GM18499 (cell line): ENCODE measurements around the gene RAX2.
"Not testable (repeated sequence)": the region's sequence is repeated elsewhere in the genome, so short reads cannot be mapped to it uniquely, and the experiment has no call there.

ENCODE experiments used
- ATAC-seq: cut with Tn5 transposase; IDR thresholded peaks from one replicate; pipeline ENCODE4 v1.9.1; 2021; ENCODE audit warnings: moderate number of reproducible peaks; ENCODE audit not compliant: insufficient read depth, unreplicated experiment

The RAX2 gene

GRCh38 chr19:3771906-3772455 is at the start of gene RAX2:
TSS of gene RAX2 (minus strand) at chr19:3772228. CDS start at chr19:3771742, 486 bp downstream.
- no peak for ATAC-seq

- ATAC-seq: no peak
Measured at GRCh38 chr19:3821156-3821555, 49.1 kb upstream of the RAX2 start.

DNA sequence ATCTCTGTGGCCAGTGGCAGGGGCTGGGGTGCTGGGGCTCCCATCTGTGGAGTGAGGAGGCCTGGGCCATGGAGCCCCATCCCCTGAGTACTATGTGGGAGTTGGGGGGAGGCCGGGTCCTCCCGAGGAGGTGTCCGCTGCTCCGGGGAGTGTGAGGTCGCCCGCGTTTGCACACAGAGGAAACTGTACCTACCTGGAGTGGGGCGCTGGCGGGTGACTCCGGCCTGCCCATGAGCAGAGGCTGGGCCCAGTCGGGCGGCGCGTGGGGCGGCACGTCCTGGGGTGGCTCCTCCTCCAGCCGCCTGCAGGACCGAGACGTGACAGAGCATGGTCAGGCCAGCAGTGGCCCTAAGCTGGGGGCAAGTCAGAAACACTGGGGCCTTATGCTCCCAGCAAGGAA is 48.0 kb upstream of the RAX2 start:
- no peak for ATAC-seq

GRCh38 chr19:3818918-3819317 is 46.9 kb upstream of the RAX2 start:
- no peak for ATAC-seq

- ATAC-seq: no peak
Measured at GRCh38 chr19:3818466-3818865, 46.4 kb upstream of the RAX2 start.

- ATAC-seq: no peak
Measured at GRCh38 chr19:3817761-3818160, 45.7 kb upstream of the RAX2 start.

- no peak for ATAC-seq
Measured at GRCh38 chr19:3816566-3817218, 44.7 kb upstream of the RAX2 start.

DNA sequence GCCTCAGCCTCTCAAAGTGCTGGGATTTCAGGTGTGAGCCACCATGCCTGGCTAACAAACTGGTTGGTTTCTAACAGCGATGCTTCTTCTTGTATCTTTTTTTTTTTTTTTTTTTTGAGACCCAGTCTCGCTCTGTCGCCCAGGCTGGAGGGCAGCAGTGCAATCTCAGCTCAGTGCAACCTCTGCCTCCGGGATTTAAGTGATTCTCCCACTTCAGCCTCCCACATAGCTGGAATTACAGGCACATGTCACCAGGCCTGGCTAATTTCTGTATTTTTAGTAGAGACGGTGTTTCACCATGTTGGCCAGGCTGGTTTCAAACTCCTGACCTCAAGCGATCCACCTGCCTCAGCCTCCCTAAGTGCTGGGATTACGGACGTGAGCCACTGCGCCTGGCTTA is 44.1 kb upstream of the RAX2 start:
- not testable (repeated sequence) for ATAC-seq

DNA sequence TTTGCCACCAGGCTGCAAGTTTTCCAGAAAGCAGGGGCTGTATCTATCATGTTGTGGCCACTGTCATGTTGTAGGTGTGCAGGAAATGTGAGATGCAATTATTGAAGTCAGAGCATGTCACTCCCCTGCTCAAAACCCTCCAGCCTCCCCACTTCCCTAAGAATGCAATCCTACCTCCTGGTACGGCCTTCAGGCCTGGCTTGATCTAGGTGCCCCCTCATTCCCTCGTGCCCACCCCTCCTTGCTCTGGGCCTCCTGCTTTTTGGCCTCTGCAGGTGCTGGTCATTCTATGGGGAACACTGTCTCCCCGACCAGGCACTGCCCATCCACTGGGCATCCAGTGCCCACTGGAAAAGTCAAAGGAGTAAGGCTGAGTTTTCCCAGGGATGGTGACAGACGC is 42.6 kb upstream of the RAX2 start:
- ATAC-seq: no peak

GRCh38 chr19:3813473-3814392 is 41.7 kb upstream of the RAX2 start:
- no peak for ATAC-seq

- no peak for ATAC-seq
Measured at GRCh38 chr19:3810708-3811355, 38.8 kb upstream of the RAX2 start.

GRCh38 chr19:3809881-3810707 is 38.1 kb upstream of the RAX2 start:
- no peak for ATAC-seq

GRCh38 chr19:3808420-3809143 is 36.6 kb upstream of the RAX2 start:
- ATAC-seq: no peak

GRCh38 chr19:3807574-3808354 is 35.7 kb upstream of the RAX2 start:
- no peak for ATAC-seq

GRCh38 chr19:3807131-3807480 is 35.1 kb upstream of the RAX2 start:
- ATAC-seq: no peak

DNA sequence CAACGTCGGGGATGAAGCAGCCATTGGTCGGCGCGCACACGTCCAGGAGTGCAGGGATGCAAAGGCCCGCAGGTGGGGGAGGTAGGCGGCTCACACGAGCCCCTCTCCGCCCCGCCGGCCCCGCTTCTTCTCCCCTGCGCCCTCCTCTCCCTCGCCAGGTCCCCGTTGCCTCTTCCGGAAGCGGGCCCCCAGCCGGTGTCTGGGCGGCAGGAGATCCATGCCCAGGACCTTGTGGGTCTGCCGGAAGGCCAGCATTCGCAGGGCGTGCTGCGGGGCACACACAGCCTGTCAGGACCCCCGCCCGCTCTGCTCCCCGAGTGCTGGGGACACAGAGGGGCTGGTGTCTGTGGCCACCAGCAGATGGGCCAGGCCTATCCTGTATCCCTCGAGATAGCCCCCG is 33.8 kb upstream of the RAX2 start:
- ATAC-seq: no peak

GRCh38 chr19:3804429-3804828 is 32.4 kb upstream of the RAX2 start:
- ATAC-seq: no peak

DNA sequence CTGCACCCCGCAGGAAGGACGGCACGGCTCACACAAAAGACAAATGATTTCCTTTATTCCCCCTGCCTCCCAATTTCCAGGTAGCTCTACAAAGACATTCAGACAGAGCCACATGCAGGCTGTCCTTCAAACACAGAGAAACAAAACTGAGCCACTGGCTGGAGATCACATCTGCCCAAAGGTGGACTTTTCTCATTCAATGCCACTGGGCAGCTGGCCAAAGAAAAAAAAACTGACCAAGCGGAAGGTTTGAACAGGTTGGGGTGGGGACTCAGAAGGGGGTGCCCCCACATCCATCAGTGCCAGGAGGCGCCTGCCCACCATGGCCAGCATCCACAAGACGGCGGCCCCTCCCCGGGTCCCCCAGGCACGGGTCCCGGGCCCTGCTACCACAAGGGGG is 32.0 kb upstream of the RAX2 start:
- ATAC-seq: no peak
